HCT116 (cell line): Measurements from ENCODE around the gene RBMY1F. TPM values are rescaled to one million over a fixed set of nuclear protein-coding genes. Genes with fewer than 3 reads are reported as not detected.
"Not testable (repeated sequence)": the region's sequence is repeated elsewhere in the genome, so short reads cannot be mapped to it uniquely, and the experiment has no call there.

ENCODE experiments used
- ATAC-seq: fragments of 200-7000 bp; cut with Tn5 transposase; 2 replicates; pipeline ENCODE4 v1.9.1; 2020; ENCODE audit warnings: mild to moderate bottlenecking, moderate library complexity
- BruUV-seq: library from RNA; stranded (reverse); fragments of 400-500 nt; replicated peaks from 2 replicates; lab custom pipeline; 2021; lab: Mats Ljungman, UMichigan
- CTCF ChIA-PET: fragments of 300-600 bp; sonication (Branson Sonifier 250); formaldehyde crosslinking; loops from one replicate; lab custom pipeline; 2021; ENCODE audit warnings: antibody characterized with exemption; lab: Charles Lee
- POLR2A ChIA-PET: fragments of 300-600, 350-600 bp; sonication (Branson Sonifier 250); formaldehyde crosslinking; loops from one replicate; lab custom pipeline; 2021; ENCODE audit warnings: antibody characterized with exemption; lab: Charles Lee
- RAD21 ChIA-PET, 2 experiments: fragments of 300-600 bp; sonication (Branson Sonifier 250); formaldehyde crosslinking; loops; one replicate each; lab custom pipeline; 2023; ENCODE audit warnings: low total read pairs in 2 of 2; ENCODE audit not compliant: uncharacterized antibody in 2 of 2, unreplicated experiment in 2 of 2, low non-redundant PET in 1 of 2; lab: Charles Lee
- DNase-seq: peaks from one replicate; pipeline ENCODE4 v3.0.0-alpha.2; 2010; ENCODE audit warnings: low read depth, low spot score
- H2AFZ ChIP-seq: fragments of 200-600 bp; shearing (Covaris generic), sonication (generic); 2 replicates; pipeline ENCODE4 v1.6.1; 2017; ENCODE audit warnings: low read depth, mixed run types, mixed read lengths, antibody characterized with exemption, low read length; ENCODE audit not compliant: poor library complexity, severe bottlenecking
- H3K27ac ChIP-seq: 2 replicates; pipeline ENCODE4 v1.5.1; 2012; ENCODE audit warnings: low read depth, low read length
- H3K27me3 ChIP-seq: fragments of 200-600 bp; sonication (generic); 2 replicates; pipeline ENCODE4 v1.6.1; 2016; ENCODE audit warnings: mixed run types, low read length, mixed read lengths; ENCODE audit not compliant: insufficient read depth
- H3K36me3 ChIP-seq, 2 experiments: fragments of 200-500 bp in 1 of 2; fragments of 200-600 bp in 1 of 2; sonication (Bioruptor generic) in 1 of 2; sonication (generic) in 1 of 2; 2 replicates each; pipeline versions ENCODE4 v1.5.1 to v1.6.1; 2014 to 2016; ENCODE audit warnings: low read length in 2 of 2, inconsistent platforms in 1 of 2, mixed read lengths in 1 of 2, mixed run types in 1 of 2; ENCODE audit not compliant: insufficient read depth in 2 of 2, control insufficient read depth in 1 of 2
- H3K4me1 ChIP-seq, 2 experiments: fragments of 200-600 bp in 1 of 2; sonication (generic) in 1 of 2; 2 replicates each; pipeline versions ENCODE4 v1.5.1 to v1.6.1; 2012 to 2017; ENCODE audit warnings: low read length in 2 of 2, inconsistent platforms in 1 of 2, mild to moderate bottlenecking in 1 of 2, mixed read lengths in 1 of 2, mixed run types in 1 of 2, moderate library complexity in 1 of 2; ENCODE audit not compliant: insufficient read depth in 2 of 2, control insufficient read depth in 1 of 2
- H3K4me2 ChIP-seq: fragments of 200-600 bp; sonication (generic); 2 replicates; pipeline ENCODE4 v1.6.1; 2017; ENCODE audit warnings: mixed run types, low read length, mixed read lengths
- H3K4me3 ChIP-seq, 2 experiments: fragments of 200-600 bp in 1 of 2; sonication (generic) in 1 of 2; replicated peaks in 1 of 2; 2 replicates each; pipeline ENCODE4 v1.5.1; 2011 to 2016; ENCODE audit warnings: low read length in 2 of 2, control low read depth in 1 of 2, low read depth in 1 of 2, mild to moderate bottlenecking in 1 of 2, mixed read lengths in 1 of 2, mixed run types in 1 of 2
- H3K79me2 ChIP-seq: fragments of 200-600 bp; sonication (generic); 2 replicates; pipeline ENCODE4 v1.6.1; 2017; ENCODE audit warnings: mild to moderate bottlenecking, mixed run types, low read length, moderate library complexity, mixed read lengths; ENCODE audit not compliant: insufficient read depth
- H3K9ac ChIP-seq: fragments of 200-600 bp; sonication (generic); 2 replicates; pipeline ENCODE4 v1.6.1; 2016; ENCODE audit warnings: low read length, mixed read lengths
- H3K9me2 ChIP-seq: fragments of 200-600 bp; sonication (generic), shearing (Covaris generic); 2 replicates; pipeline ENCODE4 v1.6.1; 2017; ENCODE audit warnings: mixed run types, mild to moderate bottlenecking, moderate library complexity; ENCODE audit not compliant: insufficient read depth
- H3K9me3 ChIP-seq, 2 experiments: fragments of 200-500 bp in 1 of 2; fragments of 200-600 bp in 1 of 2; sonication (Bioruptor generic) in 1 of 2; sonication (generic) in 1 of 2; 2 replicates each; pipeline ENCODE4 v1.6.1; 2014 to 2017; ENCODE audit warnings: low read length in 2 of 2, mixed read lengths in 2 of 2, inconsistent platforms in 1 of 2, low read depth in 1 of 2, mild to moderate bottlenecking in 1 of 2, mixed run types in 1 of 2, moderate library complexity in 1 of 2; ENCODE audit not compliant: control insufficient read depth in 1 of 2, insufficient read depth in 1 of 2
- H4K20me1 ChIP-seq: fragments of 200-600 bp; sonication (generic), shearing (Covaris generic); 2 replicates; pipeline ENCODE4 v1.6.1; 2017; ENCODE audit warnings: mixed run types, mild to moderate bottlenecking, moderate library complexity; ENCODE audit not compliant: insufficient read depth
- intact Hi-C: fragments of 100-400 bp; cut with micrococcal nuclease; formaldehyde crosslinking; loops from 2 replicates; pipeline ENCODE4 v1.10.0; 2022
- total RNA-seq: library from RNA; stranded (reverse); gene quantifications from one replicate; pipeline ENCODE4 v1.2.1, GENCODE V29; 2021; ENCODE audit not compliant: unreplicated experiment

RBMY1F gene
- total RNA-seq, 1 experiment from 2014 or later: not detected

DNA sequence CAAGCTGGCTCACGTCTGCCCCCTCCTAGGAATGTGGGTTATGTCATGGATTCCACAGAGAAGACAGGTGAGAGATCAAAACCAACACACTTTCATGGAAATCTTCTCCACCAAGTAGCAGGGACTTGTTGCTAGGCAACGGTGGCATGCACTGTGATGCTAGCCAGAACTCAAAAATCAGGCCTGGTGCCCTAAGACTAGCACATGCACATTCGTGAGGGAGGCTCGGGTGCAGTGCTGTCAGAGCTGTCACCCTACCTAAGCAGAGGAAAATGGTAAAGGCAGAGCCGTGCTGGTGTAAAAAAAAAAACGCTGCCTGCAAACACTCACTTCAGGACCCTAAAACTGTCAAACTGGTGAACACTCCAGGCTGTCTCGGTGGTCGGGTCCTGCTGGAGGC is 52.2 kb downstream of the RBMY1F start:
- H3K36me3 ChIP-seq, ATAC-seq, POLR2A ChIA-PET, H4K20me1 ChIP-seq, H3K4me1 ChIP-seq, H3K27me3 ChIP-seq, DNase-seq, CTCF ChIA-PET, H3K9me2 ChIP-seq, H3K4me3 ChIP-seq, BruUV-seq, H3K9ac ChIP-seq, H3K79me2 ChIP-seq, H3K4me2 ChIP-seq, H2AFZ ChIP-seq, H3K9me3 ChIP-seq, intact Hi-C loops, RAD21 ChIA-PET, H3K27ac ChIP-seq: not testable (repeated sequence)

Other genes with a start within 250 kb of the RBMY1F start
- gene RBMY1J, start 220.5 kb upstream of the RBMY1F start, total RNA-seq: not detected